HEK293 (cell line): Measurements from ENCODE around the gene CASS4.

ENCODE experiments used
- CTCF ChIA-PET: fragments of 350-600 bp; formaldehyde crosslinking; extraction: SDS; loops from one replicate; lab custom pipeline; 2021; ENCODE audit warnings: antibody characterized with exemption; lab: Yijun Ruan, JAX
- POLR2A ChIA-PET: fragments of 300-600 bp; formaldehyde crosslinking; extraction: SDS; loops from one replicate; lab custom pipeline; 2020; ENCODE audit warnings: antibody characterized with exemption, inconsistent platforms; lab: Yijun Ruan, JAX
- H3K27ac ChIP-seq: fragments of 200-500 bp; sonication (Bioruptor generic); 2 replicates; pipeline ENCODE4 v1.5.1; 2014; ENCODE audit warnings: low read depth, low read length, control low read depth, inconsistent platforms; ENCODE audit errors: extremely low read depth
- H3K36me3 ChIP-seq, 2 experiments: fragments of 200-500 bp in 1 of 2; sonication (Bioruptor generic) in 1 of 2; 1 replicate in 1 of 2; 2 replicates in 1 of 2; pipeline ENCODE4 v1.5.1; 2014 to 2017; ENCODE audit warnings: inconsistent platforms in 2 of 2, low read length in 2 of 2; ENCODE audit not compliant: control insufficient read depth in 2 of 2, insufficient read depth in 1 of 2
- H3K4me1 ChIP-seq: fragments of 200-500 bp; sonication (Bioruptor generic); 2 replicates; pipeline ENCODE4 v1.5.1; 2014; ENCODE audit warnings: mild to moderate bottlenecking, low read length, inconsistent platforms; ENCODE audit not compliant: control insufficient read depth, insufficient read depth
- H3K4me3 ChIP-seq: 2 replicates; pipeline ENCODE4 v1.5.1; 2011; ENCODE audit warnings: low read depth, mild to moderate bottlenecking, control low read depth, low read length, moderate library complexity
- H3K9me3 ChIP-seq: fragments of 200-500 bp; sonication (Bioruptor generic); 2 replicates; pipeline ENCODE4 v1.5.1; 2014; ENCODE audit warnings: low read depth, low read length, inconsistent platforms; ENCODE audit not compliant: control insufficient read depth, insufficient read depth
- CTCF ChIP-seq: fragments of 450-650 bp; formaldehyde crosslinking; IDR thresholded peaks from 2 replicates; pipeline ENCODE4 v1.5.1; 2016; ENCODE audit warnings: missing biosample characterization, missing genetic modification characterization
- ELK4 ChIP-seq: IDR thresholded peaks from 2 replicates; pipeline ENCODE4 v1.6.1; 2011; ENCODE audit warnings: mild to moderate bottlenecking, low read depth, low read length, borderline replicate concordance
- PRDM1 ChIP-seq: fragments of 450-650 bp; formaldehyde crosslinking; IDR thresholded peaks from 2 replicates; pipeline ENCODE4; 2016; ENCODE audit warnings: missing biosample characterization, missing genetic modification characterization
- TSHZ1 ChIP-seq: fragments of 450-650 bp; formaldehyde crosslinking; IDR thresholded peaks from 2 replicates; pipeline ENCODE4 v1.5.1; 2016; ENCODE audit warnings: missing biosample characterization, missing genetic modification characterization, borderline replicate concordance
- ZBTB10 ChIP-seq: fragments of 450-650 bp; formaldehyde crosslinking; IDR thresholded peaks from 2 replicates; pipeline ENCODE4 v1.5.1; 2016; ENCODE audit warnings: missing biosample characterization, missing genetic modification characterization
- ZBTB44 ChIP-seq: fragments of 450-650 bp; IDR thresholded peaks from 2 replicates; pipeline ENCODE4 v1.5.1; 2018; ENCODE audit warnings: missing biosample characterization, mild to moderate bottlenecking, missing genetic modification characterization
- ZBTB49 ChIP-seq: fragments of 450-650 bp; formaldehyde crosslinking; IDR thresholded peaks from 2 replicates; pipeline ENCODE4 v1.5.1; 2016; ENCODE audit warnings: missing biosample characterization, missing genetic modification characterization, low read depth
- ZEB2 ChIP-seq: fragments of 450-650 bp; formaldehyde crosslinking; IDR thresholded peaks from 2 replicates; pipeline ENCODE4 v1.5.1; 2016; ENCODE audit warnings: missing biosample characterization, missing genetic modification characterization
- ZNF248 ChIP-seq: fragments of 450-650 bp; formaldehyde crosslinking; IDR thresholded peaks from 2 replicates; pipeline ENCODE4 v1.5.1; 2017; ENCODE audit warnings: missing biosample characterization, missing genetic modification characterization
- ZNF266 ChIP-seq: fragments of 450-650 bp; formaldehyde crosslinking; IDR thresholded peaks from 2 replicates; pipeline ENCODE4 v1.5.1; 2016; ENCODE audit warnings: missing biosample characterization, missing genetic modification characterization, low read depth
- ZNF292 ChIP-seq: fragments of 450-650 bp; formaldehyde crosslinking; IDR thresholded peaks from 2 replicates; pipeline ENCODE4 v1.5.1; 2016; ENCODE audit warnings: low read depth, missing biosample characterization, missing genetic modification characterization, borderline replicate concordance
- ZNF423 ChIP-seq: fragments of 450-650 bp; formaldehyde crosslinking; IDR thresholded peaks from 2 replicates; pipeline ENCODE4 v1.5.1; 2016; ENCODE audit warnings: missing biosample characterization, missing genetic modification characterization
- ZNF510 ChIP-seq: fragments of 450-650 bp; formaldehyde crosslinking; IDR thresholded peaks from 2 replicates; pipeline ENCODE4 v1.5.1; 2018; ENCODE audit warnings: mild to moderate bottlenecking, missing genetic modification characterization, missing biosample characterization; ENCODE audit not compliant: insufficient replicate concordance
- ZNF548 ChIP-seq: fragments of 450-650 bp; formaldehyde crosslinking; IDR thresholded peaks from 2 replicates; pipeline ENCODE4 v1.5.1; 2016; ENCODE audit warnings: missing biosample characterization, missing genetic modification characterization
- ZNF624 ChIP-seq: fragments of 450-650 bp; formaldehyde crosslinking; IDR thresholded peaks from 2 replicates; pipeline ENCODE4 v1.5.1; 2017; ENCODE audit warnings: missing biosample characterization, missing genetic modification characterization
- ZNF658 ChIP-seq: fragments of 450-650 bp; formaldehyde crosslinking; IDR thresholded peaks from 2 replicates; pipeline ENCODE4; 2016; ENCODE audit warnings: missing biosample characterization, missing genetic modification characterization
- ZNF76 ChIP-seq: fragments of 450-650 bp; formaldehyde crosslinking; IDR thresholded peaks from 2 replicates; pipeline ENCODE4; 2016; ENCODE audit warnings: low read depth, missing biosample characterization, missing genetic modification characterization, borderline replicate concordance
- ZNF785 ChIP-seq: fragments of 450-650 bp; formaldehyde crosslinking; IDR thresholded peaks from 2 replicates; pipeline ENCODE4 v1.5.1; 2016; ENCODE audit warnings: missing biosample characterization, missing genetic modification characterization

The CASS4 gene

GRCh38 chr20:56469077-56469449 lies 57.0 kb downstream of the CASS4 start:
- ChIA-PET POLR2A (interaction anchor here (1.0 kb wide), 1 partner anchor 77 kb away, joined by 4 read pairs; the partner anchor contains the start of genes AURKA and CSTF1), CTCF (interaction anchor here (0.7 to 0.8 kb wide), 2 partner anchors 98 to 126 kb away, joined by 3 read pairs; no protein-coding TSS in a partner anchor)
- Histone ChIP-seq H3K4me1 (no peaks in the 10 kb centered on the region), H3K36me3 (peaks cover 11 to 26% of the 10 kb centered on the region in 2 experiments; a peak in 2 of 3 replicates), H3K9me3 (no peaks in the 10 kb centered on the region), H3K27ac (no peak overlapping the region), H3K4me3 (peak overlapping the region; percentile 98)
- TF ChIP-seq ZNF785 (tag by site-specific recombination) (no peak), ZNF248 (no peak), PRDM1 (no peak), ZEB2 (tag by site-specific recombination) (no peak), ELK4 (no peak), ZNF658 (no peak)

- H3K9me3 ChIP-seq: no peaks in the 10 kb centered on the region
- no peak overlapping the region for H3K4me3 ChIP-seq
- no peak overlapping the region for H3K27ac ChIP-seq
- POLR2A ChIA-PET: no interaction called here
- TF ChIP-seq ZNF548 (no peak), ZBTB44 (tag by site-specific recombination) (no peak), ZBTB10 (no peak), ZNF624 (tag by site-specific recombination) (no peak), ZNF292 (tag by site-specific recombination) (no peak), ZNF76 (tag by site-specific recombination) (no peak), CTCF (no peak), TSHZ1 (tag by site-specific recombination) (no peak), ZNF266 (tag by site-specific recombination) (no peak), ZBTB49 (tag by site-specific recombination) (no peak), ZNF510 (tag by site-specific recombination) (no peak), ZNF423 (tag by site-specific recombination) (no peak)
- H3K4me1 ChIP-seq: no peaks in the 10 kb centered on the region
- CTCF ChIA-PET: no interaction called here
- peaks cover 11 to 82% of the 10 kb centered on the region in 2 experiments for H3K36me3 ChIP-seq
Observed at GRCh38 chr20:56483970-56484369, 71.9 kb downstream of the CASS4 start.
